ENCODE results near the gene ERFE.
A peak's percentile ranks its signal among the peaks of the same experiment; 100 is the strongest.

ERFE gene

DNA sequence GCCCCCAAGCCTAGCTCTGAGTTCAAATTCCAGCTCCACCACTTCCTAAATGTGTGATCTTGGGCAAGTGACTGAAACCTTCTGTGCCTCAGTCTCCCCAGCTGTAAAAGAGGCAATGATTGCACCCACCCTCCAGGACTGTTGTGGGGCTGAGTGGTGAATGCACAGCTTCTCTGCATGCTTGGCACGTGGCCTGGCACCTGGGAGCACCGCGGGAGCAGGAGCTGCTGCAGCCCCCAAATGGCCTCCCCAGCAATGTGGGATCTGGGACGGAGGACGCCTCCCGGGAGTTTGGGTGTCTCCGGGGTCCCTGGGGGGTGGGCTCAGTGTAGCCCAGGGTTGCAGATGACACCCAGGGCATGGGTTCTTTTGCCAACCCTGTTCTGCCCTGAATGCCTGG is 18.7 kb upstream of the ERFE start:
- no peak for DNase-seq

DNA sequence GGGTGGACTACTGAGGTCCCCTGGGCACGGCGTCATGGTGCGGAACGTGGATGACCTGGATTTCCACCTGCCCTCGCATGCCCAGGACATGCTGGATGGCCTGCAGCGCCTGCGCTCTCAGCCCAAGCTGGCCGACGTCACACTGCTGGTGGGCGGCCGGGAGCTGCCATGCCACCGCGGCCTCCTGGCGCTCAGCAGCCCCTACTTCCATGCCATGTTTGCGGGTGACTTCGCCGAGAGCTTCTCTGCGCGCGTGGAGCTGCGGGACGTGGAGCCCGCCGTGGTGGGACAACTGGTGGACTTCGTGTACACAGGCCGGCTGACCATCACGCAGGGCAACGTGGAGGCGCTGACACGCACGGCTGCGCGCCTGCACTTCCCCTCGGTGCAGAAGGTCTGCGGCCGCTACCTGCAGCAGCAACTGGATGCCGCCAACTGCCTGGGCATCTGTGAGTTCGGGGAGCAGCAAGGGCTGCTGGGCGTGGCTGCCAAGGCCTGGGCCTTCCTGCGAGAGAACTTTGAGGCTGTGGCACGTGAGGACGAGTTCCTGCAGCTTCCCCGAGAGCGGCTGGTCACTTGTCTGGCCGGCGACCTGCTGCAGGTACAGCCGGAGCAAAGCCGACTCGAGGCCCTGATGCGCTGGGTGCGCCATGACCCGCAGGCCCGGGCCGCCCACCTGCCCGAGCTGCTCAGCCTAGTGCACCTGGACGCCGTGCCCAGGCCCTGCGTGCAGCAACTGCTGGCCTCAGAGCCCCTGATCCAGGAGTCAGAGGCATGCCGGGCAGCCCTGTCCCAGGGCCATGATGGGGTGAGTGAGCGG is 17.8 kb upstream of the ERFE start:
- DNase-seq, result no peak

- peak; percentile 30 for DNase-seq
Measured at GRCh38 chr2:238141541-238142318, 17.0 kb upstream of the ERFE start.

DNA sequence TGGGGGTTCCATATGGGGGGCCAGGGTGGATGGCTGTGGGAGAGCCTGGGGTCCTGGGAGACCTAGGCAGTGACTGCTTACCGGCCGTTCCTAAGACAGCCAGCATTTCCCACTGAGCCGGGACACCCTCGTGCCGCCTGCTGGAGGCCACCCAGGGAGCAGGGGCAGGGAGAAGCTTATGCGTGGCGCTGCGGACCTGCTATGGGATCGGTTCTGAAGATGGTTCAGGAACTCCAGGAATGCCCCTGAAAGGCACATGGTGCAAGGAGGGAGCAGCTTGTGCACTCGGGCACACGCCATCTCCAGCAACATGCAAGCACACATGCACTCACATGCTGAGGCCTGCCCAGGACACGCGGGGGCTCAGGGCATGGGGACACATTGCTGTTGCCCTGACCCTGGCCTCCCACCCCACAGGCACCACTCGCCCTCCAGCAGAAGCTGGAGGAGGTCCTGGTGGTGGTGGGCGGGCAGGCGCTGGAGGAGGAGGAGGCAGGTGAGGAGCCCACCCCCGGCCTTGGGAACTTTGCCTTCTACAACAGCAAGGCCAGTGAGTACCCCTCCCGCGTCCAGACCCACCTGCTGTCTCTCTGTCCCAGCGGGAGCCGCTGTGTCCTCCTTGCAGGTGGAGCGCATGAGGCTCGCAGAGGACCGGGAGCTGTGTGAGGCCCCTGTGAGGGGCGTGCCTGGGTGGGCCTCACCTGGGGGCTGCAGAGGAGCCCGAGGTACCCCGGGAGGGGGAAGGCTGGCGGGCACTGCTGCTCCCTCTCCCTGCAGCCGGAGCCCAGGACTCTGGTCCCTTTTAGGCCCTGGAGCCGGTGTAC is 16.2 kb upstream of the ERFE start:
- DNase-seq, result no peak

DNA sequence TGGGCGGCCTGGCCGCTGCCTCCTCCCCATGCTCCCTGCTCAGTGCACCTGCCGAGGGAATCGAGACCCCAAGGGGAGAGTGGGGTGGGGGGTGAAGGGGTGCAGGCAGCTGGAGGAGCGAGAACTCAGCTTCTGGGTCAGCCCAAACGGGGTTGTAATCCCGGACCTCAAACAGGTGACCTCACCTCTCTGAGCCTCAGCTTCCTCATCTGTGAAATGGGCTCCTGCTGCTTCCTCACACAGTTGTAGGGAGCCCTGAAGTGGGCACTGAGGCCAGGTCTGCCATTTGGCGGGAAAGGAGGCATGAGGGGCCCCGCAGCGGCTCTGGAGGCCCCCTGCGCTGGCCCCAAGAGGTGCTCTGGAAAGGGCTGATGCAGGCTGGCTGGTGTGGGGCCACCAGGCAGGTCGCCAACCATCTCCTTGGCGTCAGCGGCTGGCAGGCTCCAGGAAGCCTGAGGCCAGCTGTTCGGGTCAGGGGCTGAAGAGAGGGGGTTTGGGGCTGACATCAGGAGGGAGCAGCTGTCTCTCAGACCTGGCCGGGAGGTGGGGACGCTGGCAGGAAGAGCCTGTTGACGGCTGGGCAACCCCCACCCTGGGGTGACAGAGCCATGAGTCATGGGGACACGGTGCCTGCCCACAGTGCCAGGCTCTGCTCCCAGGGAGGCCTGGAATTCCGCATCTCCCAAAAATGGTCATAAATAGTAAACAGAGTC is 15.4 kb upstream of the ERFE start:
- DNase-seq, result no peak

DNA sequence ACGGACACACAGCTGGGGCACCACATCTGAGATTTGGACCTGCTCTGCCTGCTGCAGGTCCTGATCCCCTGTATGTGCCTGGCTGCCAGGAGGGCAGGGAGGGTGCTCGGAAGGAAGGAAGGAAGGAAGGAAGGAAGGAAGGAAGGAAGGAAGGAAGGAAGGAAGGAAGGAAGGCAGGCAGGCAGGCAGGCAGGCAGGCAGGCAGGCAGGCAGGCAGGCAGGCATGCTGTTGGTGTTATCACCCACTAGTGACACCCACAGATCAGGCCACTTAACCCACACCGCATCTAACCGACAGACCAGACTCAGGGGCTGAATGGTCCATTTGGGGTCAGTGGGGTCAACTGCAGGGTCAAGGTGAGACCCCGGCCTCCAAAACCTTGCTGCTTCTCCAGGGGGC is 14.5 kb upstream of the ERFE start:
- DNase-seq, result no peak

DNA sequence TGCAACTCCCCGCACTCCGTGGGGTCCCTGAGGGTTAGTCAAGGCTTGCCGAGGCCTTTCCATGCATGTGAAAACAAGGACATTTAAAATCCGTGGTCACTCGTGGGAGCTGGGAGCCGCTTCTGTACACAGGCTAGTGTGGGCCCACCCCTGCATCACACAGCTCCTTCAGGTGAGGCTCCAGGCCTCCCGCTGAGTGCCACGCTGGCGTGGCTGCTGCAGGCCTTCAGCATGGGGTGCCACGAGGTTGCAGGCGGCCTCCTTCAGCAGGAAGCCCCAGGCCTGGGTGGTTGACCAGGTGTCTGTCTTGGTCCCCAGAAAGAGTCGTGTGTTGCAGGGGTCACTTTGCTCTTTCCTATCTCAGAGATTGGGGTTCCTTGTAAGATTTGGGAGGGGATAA is 13.7 kb upstream of the ERFE start:
- no peak for DNase-seq

- DNase-seq, result no peak
Measured at GRCh38 chr2:238145851-238146250, 12.9 kb upstream of the ERFE start.

GRCh38 chr2:238146884-238147544 is 11.8 kb upstream of the ERFE start:
- no peak for DNase-seq

- DNase-seq, result no peak
Measured at GRCh38 chr2:238148981-238149380, 9.8 kb upstream of the ERFE start.

DNA sequence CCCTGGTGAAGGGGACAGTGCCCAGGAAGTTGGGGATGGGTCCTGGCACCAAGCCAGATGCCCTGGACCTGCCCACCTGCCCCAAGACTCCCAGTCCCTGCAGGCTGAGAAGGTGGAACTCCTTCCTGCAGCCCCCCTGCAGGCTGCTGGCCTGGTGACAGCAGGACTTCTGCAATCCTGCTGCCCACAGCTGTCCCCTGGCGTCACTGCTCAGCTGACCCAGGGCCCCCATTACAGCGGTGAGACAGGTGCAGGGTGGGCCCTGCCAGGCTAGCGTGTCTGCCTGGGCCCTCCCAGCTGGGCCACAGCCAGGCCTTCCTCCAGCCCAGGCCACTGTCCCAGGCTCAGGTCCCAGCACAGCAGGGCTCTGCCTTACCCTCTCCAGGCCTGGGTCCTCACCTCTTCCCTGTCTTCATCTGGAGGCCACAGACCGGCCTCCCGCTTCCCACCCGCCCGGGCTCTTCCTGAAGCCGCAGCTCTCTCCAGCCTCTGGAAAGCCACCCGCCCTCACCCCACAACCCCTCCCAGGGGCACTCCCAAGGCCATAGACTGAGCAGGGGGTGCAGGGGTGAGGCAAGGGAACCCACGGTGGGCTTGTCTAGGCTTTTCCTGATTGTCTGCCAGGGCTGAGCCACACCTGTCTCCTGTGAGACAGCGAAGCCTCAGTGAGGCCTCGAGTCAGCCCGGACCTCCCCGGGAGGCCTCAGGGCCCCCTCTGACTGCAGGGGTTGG is 8.8 kb upstream of the ERFE start:
- no peak for DNase-seq

DNA sequence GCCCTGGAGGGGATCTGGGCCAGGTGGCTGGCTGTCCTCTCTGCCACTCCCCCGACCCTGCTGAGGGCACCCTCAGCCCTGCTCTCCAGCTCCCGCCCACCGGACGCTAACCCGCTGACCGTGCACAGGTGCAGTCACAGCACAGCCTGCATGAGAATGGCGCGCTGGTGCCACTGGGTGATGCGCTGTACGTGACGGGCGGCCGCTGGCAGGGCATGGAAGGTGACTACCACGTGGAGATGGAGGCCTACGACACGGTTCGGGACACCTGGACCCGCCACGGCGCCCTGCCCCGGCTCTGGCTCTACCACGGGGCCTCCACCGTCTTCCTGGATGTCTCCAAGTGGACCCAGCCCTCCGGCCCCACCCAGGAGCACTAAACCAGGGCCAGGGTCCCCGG is 8.1 kb upstream of the ERFE start:
- DNase-seq, result no peak

DNA sequence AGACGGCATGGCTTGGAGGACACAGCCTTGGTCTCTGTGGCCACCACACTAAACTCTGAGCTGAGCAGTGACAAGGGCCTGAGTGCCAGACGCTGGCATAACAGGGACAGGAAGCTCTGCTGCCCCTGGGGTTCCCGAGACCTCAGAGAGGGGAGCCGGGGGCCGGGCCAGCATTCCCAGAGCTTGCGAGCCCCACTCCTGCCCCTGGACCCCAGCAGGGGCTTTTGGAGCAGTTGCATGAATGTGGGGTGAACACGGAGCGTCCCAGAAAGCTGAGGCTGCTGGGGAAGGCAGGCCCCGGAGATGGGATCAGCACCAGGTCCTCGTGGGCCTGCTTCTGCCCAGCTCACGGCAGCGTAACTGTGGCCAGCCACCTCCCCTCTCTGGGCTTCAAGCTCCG is 7.6 kb upstream of the ERFE start:
- no peak for DNase-seq

GRCh38 chr2:238151628-238152235 is 7.0 kb upstream of the ERFE start:
- no peak for DNase-seq

- no peak for DNase-seq
Measured at GRCh38 chr2:238152771-238153688, 5.7 kb upstream of the ERFE start.

- DNase-seq, result no peak
Measured at GRCh38 chr2:238154570-238154969, 4.2 kb upstream of the ERFE start.

GRCh38 chr2:238155051-238155760 is 3.6 kb upstream of the ERFE start:
- no peak for DNase-seq

GRCh38 chr2:238155761-238156694 is 2.7 kb upstream of the ERFE start:
- no peak for DNase-seq
